Measurements from ENCODE around the gene AKAP17A.
"Not testable (repeated sequence)": the region's sequence is repeated elsewhere in the genome, so short reads cannot be mapped to it uniquely, and the experiment has no call there.

The AKAP17A gene

GRCh38 chrX:1555370-1555769 is 36.0 kb upstream of the AKAP17A start:
- H4K20me1 ChIP-seq (ENCODE audit: low read depth, low read length): no peaks in the 10 kb centered on the region
- H2AFZ ChIP-seq (ENCODE audit: low read depth, low read length, severe bottlenecking): no peak overlapping the region
- no peak overlapping the region for H3K9ac ChIP-seq (ENCODE audit: low read length)
- H3F3A ChIP-seq (ENCODE audit: insufficient read depth): peaks cover 6% of the 10 kb centered on the region
- H3K36me3 ChIP-seq (ENCODE audit: low read length): no peaks in the 10 kb centered on the region
- H3K27me3 ChIP-seq (ENCODE audit: low read length): no peaks in the 10 kb centered on the region
- peak overlapping the region; percentile 37 for H3K4me2 ChIP-seq (ENCODE audit: low read depth, low read length, poor library complexity, severe bottlenecking)
- H3K79me2 ChIP-seq (ENCODE audit: insufficient read depth, low read length): no peaks in the 10 kb centered on the region
- no peaks in the 10 kb centered on the region for H3K9me2 ChIP-seq (replicated peaks; ENCODE audit: insufficient read depth, low read length)
- TF ChIP-seq, protein P1, sequence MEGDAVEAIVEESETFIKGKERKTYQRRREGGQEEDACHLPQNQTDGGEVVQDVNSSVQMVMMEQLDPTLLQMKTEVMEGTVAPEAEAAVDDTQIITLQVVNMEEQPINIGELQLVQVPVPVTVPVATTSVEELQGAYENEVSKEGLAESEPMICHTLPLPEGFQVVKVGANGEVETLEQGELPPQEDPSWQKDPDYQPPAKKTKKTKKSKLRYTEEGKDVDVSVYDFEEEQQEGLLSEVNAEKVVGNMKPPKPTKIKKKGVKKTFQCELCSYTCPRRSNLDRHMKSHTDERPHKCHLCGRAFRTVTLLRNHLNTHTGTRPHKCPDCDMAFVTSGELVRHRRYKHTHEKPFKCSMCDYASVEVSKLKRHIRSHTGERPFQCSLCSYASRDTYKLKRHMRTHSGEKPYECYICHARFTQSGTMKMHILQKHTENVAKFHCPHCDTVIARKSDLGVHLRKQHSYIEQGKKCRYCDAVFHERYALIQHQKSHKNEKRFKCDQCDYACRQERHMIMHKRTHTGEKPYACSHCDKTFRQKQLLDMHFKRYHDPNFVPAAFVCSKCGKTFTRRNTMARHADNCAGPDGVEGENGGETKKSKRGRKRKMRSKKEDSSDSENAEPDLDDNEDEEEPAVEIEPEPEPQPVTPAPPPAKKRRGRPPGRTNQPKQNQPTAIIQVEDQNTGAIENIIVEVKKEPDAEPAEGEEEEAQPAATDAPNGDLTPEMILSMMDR (IDR thresholded peaks at IDR 0.05; ENCODE audit: insufficient read depth, low read length, poor library complexity, severe bottlenecking): no peak
- TF ChIP-seq EZH2phosphoT487 (conservative IDR thresholded peaks at IDR 0.05; ENCODE audit: low read length): no peak
- peak overlapping the region; percentile 26 for H3K4me3 ChIP-seq (ENCODE audit: insufficient read depth, low read length, poor library complexity, severe bottlenecking)
- peak overlapping the region; percentile 42 for H3K27ac ChIP-seq (ENCODE audit: low read depth, low read length)
- peaks cover 3% of the 10 kb centered on the region; the same call in 1 of the 2 replicates for H3K9me3 ChIP-seq (ENCODE audit: insufficient read depth, low read length)

DNA sequence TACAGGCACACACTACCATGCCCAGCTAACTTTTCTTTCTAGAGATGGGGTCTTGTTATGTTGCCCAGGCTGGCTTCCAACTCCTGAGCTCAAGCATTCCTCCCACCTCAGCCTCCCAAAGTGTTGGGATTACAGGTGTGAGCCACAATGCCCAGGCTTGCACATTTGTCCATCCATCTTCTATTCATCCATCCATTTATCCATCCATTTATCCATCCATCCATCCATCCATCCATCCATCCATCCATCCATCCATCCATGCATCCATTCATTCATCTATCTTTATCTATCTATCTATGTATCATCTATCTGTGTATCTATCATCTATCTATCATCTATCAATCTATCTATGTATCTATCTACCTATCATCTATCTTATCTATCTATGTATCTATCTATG is 34.0 kb upstream of the AKAP17A start:
- not testable (repeated sequence) for H3K27me3 ChIP-seq (ENCODE audit: low read length); H3K4me3 ChIP-seq (ENCODE audit: insufficient read depth, low read length, poor library complexity, severe bottlenecking); H3K9me3 ChIP-seq (ENCODE audit: insufficient read depth, low read length); H3K9ac ChIP-seq (ENCODE audit: low read length); H3K9me2 ChIP-seq (replicated peaks; ENCODE audit: insufficient read depth, low read length); H3K36me3 ChIP-seq (ENCODE audit: low read length); H3K27ac ChIP-seq (ENCODE audit: low read depth, low read length); H3K4me2 ChIP-seq (ENCODE audit: low read depth, low read length, poor library complexity, severe bottlenecking); H3F3A ChIP-seq (ENCODE audit: insufficient read depth); H3K79me2 ChIP-seq (ENCODE audit: insufficient read depth, low read length); H2AFZ ChIP-seq (ENCODE audit: low read depth, low read length, severe bottlenecking); H4K20me1 ChIP-seq (ENCODE audit: low read depth, low read length)

DNA sequence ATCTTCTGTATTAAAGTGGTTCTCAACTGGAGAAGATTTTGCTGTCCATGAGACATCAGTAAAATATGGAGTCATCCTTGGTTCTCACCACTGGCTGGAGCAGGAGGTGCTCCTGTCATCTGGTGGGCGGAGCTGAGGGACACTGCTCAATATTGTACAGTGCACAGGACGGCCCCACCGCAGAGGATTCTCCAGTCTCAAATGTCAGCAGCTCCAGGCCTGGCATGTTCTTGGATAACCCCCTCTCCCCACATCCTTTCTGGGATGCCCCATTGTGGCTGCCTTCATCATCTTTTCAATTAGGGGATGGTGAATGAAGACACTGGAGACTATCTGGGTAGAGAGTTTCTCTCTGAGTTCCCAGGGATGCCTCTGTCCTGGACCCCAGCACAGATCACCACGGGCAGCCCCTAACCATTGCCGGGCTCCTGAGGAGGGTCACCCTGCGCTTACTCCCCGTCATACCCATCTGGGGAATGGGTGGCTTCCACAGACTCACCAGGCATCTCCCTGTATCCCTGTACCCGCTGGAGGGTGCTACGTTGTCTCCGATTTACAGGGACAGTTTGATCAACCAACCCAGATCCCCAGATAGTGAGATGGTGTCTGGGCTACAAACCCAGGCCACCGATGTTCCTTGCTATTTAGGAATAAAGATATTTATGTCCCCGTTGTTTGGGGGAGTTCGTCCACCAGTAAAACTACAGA is 32.5 kb upstream of the AKAP17A start:
- no peaks in the 10 kb centered on the region for H3K79me2 ChIP-seq (ENCODE audit: insufficient read depth, low read length)
- no peak for TF ChIP-seq EZH2phosphoT487 (conservative IDR thresholded peaks at IDR 0.05; ENCODE audit: low read length)
- TF ChIP-seq, protein P1 (IDR thresholded peaks at IDR 0.05; ENCODE audit: insufficient read depth, low read length, poor library complexity, severe bottlenecking): no peak

DNA sequence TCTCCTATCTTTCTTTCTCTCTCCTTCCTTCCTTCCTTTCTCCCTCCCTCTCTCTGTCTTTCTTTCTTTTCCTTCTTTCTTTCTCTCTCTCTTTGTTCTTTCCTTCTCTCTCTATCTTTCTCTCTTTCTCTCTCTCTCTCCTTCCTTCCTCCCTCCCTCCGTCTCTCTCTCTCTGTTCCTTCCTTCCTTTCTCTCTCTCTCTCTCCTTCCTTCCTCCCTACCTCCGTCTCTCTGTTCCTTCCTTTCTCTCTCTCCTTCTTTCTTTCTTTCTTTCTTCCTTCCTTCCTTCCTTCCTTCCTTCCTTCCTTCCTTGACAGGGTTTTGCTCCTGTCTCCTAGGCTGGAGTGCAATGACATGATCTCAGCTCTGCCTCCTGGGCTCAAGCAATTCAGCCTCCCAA is 30.2 kb upstream of the AKAP17A start:
- Histone ChIP-seq H4K20me1 (ENCODE audit: low read depth, low read length) (no peaks in the 10 kb centered on the region), H3K9me3 (ENCODE audit: insufficient read depth, low read length) (no peaks in the 10 kb centered on the region), H3F3A (ENCODE audit: insufficient read depth) (no peaks in the 10 kb centered on the region), H3K79me2 (ENCODE audit: insufficient read depth, low read length) (no peaks in the 10 kb centered on the region), H2AFZ (ENCODE audit: low read depth, low read length, severe bottlenecking) (no peak overlapping the region), H3K4me2 (ENCODE audit: low read depth, low read length, poor library complexity, severe bottlenecking) (no peak overlapping the region), H3K9ac (ENCODE audit: low read length) (no peak overlapping the region), H3K9me2 (replicated peaks; ENCODE audit: insufficient read depth, low read length) (no peaks in the 10 kb centered on the region), H3K4me3 (ENCODE audit: insufficient read depth, low read length, poor library complexity, severe bottlenecking) (no peak overlapping the region), H3K27ac (ENCODE audit: low read depth, low read length) (no peak overlapping the region), H3K27me3 (ENCODE audit: low read length) (no peaks in the 10 kb centered on the region), H3K36me3 (ENCODE audit: low read length) (no peaks in the 10 kb centered on the region)
- TF ChIP-seq EZH2phosphoT487 (conservative IDR thresholded peaks at IDR 0.05; ENCODE audit: low read length): no peak
- TF ChIP-seq, protein P1 (IDR thresholded peaks at IDR 0.05; ENCODE audit: insufficient read depth, low read length, poor library complexity, severe bottlenecking): no peak

More for the DNA sequence above, 32.5 kb upstream of the AKAP17A start:
- H3K27ac ChIP-seq (ENCODE audit: low read depth, low read length): no peak overlapping the region
- H3K9ac ChIP-seq (ENCODE audit: low read length): no peak overlapping the region
- peaks cover 6% of the 10 kb centered on the region for H3F3A ChIP-seq (ENCODE audit: insufficient read depth)
- H3K36me3 ChIP-seq (ENCODE audit: low read length): no peaks in the 10 kb centered on the region
- H3K4me3 ChIP-seq (ENCODE audit: insufficient read depth, low read length, poor library complexity, severe bottlenecking): no peak overlapping the region
- no peak overlapping the region for H3K4me2 ChIP-seq (ENCODE audit: low read depth, low read length, poor library complexity, severe bottlenecking)
- no peak overlapping the region for H2AFZ ChIP-seq (ENCODE audit: low read depth, low read length, severe bottlenecking)
- no peaks in the 10 kb centered on the region for H4K20me1 ChIP-seq (ENCODE audit: low read depth, low read length)
- H3K9me3 ChIP-seq (ENCODE audit: insufficient read depth, low read length): peaks cover 3% of the 10 kb centered on the region; the same call in 1 of the 2 replicates
- no peaks in the 10 kb centered on the region for H3K27me3 ChIP-seq (ENCODE audit: low read length)
- H3K9me2 ChIP-seq (replicated peaks; ENCODE audit: insufficient read depth, low read length): no peaks in the 10 kb centered on the region

DNA sequence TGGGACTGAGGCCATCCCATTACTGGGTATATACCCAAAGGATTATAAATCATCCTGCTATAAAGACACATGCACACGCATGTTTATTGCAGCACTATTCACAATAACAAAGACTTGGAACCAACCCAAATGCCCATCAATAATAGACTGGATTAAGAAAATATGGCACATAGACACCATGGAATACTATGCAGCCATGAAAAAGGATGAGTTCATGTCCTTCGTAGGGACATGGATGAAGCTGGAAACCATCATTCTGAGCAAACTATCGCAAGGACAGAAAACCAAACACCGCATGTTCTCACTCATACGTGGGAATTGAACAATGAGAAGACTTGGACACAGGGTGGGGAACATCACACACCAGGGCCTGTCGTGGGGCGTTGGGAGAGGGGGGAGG is 27.3 kb upstream of the AKAP17A start:
- not testable (repeated sequence) for H3K4me2 ChIP-seq (ENCODE audit: low read depth, low read length, poor library complexity, severe bottlenecking); H2AFZ ChIP-seq (ENCODE audit: low read depth, low read length, severe bottlenecking); H3K79me2 ChIP-seq (ENCODE audit: insufficient read depth, low read length); H3F3A ChIP-seq (ENCODE audit: insufficient read depth); H3K9me3 ChIP-seq (ENCODE audit: insufficient read depth, low read length); H3K27me3 ChIP-seq (ENCODE audit: low read length); H3K4me3 ChIP-seq (ENCODE audit: insufficient read depth, low read length, poor library complexity, severe bottlenecking); H4K20me1 ChIP-seq (ENCODE audit: low read depth, low read length); H3K9me2 ChIP-seq (replicated peaks; ENCODE audit: insufficient read depth, low read length); H3K9ac ChIP-seq (ENCODE audit: low read length); H3K27ac ChIP-seq (ENCODE audit: low read depth, low read length); H3K36me3 ChIP-seq (ENCODE audit: low read length)

All from SU-DHL-6 (cell line).